GM19193 (cell line): ENCODE results near the gene WDTC1.
A peak's percentile ranks its signal among the peaks of the same experiment; 100 is the strongest.

ENCODE experiments used
- POLR2A ChIP-seq: IDR thresholded peaks from 4 replicates; pipeline ENCODE4 v1.6.1; 2011; ENCODE audit not compliant: insufficient read depth, insufficient read length; ENCODE audit errors: extremely low read depth

The WDTC1 gene

GRCh38 chr1:27341525-27342252 is 107.3 kb downstream of the WDTC1 start, which contains the start of gene SYTL1:
Gene SYTL1, plus strand, starts transcription at chr1:27342022. Its CDS starts 3,313 bp downstream, at chr1:27345335.
- TF ChIP-seq POLR2A, result peak; percentile 45

- TF ChIP-seq POLR2A, result no peak
Observed at GRCh38 chr1:27342391-27342777, 108.0 kb downstream of the WDTC1 start.

DNA sequence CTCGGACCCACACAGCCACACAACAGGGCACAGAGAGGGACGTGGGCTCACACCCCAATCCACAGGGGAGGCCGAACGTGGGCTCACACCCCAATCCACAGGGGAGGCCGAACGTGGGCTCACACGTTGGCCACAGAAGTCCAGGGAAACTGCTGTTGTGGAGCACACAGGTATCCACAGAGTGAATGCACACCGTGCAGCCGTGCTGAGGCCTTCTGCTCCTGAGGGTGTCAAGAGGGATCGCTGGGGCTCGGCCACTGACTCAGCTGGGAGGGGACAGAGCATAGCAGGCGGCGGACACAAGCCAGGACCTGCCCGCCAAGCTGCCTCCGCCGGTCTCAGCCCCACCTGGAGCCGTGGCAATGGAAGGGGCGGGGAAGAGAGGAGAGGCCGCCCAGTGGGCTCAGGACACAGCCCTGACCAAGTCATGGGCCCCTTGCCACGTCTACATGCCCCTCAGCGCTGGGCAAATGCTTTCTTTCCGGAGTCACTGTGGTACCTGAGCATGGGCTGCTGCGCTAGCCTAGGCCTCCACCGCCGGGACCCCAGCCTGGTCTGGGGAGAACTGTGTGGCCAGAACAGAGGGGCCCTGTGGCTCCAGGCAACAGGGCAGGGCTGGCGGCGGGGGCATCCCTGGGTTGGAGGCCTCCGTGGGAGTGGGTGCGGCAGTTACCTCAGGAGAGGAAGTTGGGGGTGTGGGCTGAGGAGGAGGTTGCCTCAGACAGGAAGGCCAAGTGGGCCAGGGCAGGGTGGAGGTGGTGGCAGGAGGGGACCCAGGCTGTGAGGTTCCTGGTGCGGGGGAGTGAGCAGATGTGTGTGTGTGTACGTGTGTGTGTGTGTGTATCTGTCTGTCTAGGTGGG is 108.6 kb downstream of the WDTC1 start:
- TF ChIP-seq POLR2A, result peak; percentile 46

GRCh38 chr1:27343639-27344025 is 109.2 kb downstream of the WDTC1 start:
- TF ChIP-seq POLR2A, result no peak

DNA sequence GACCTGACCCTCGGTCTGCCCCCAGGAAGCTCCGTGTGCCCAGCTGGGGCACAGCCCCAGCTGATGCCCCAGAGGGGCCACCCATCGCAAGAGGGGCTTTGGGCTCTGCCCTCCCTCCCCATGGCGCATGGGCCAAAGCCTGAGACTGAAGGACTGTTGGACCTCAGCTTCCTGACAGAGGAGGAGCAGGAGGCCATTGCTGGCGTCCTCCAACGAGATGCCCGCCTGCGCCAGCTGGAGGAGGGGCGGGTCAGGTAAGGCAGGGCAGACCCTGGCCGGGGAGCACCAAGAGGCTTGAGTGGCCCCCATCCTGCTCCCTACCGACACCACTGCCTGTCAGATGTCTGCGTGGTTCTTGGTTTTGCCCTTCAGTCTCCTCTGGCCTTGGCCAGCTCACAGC is 110.8 kb downstream of the WDTC1 start:
- TF ChIP-seq POLR2A, result no peak

DNA sequence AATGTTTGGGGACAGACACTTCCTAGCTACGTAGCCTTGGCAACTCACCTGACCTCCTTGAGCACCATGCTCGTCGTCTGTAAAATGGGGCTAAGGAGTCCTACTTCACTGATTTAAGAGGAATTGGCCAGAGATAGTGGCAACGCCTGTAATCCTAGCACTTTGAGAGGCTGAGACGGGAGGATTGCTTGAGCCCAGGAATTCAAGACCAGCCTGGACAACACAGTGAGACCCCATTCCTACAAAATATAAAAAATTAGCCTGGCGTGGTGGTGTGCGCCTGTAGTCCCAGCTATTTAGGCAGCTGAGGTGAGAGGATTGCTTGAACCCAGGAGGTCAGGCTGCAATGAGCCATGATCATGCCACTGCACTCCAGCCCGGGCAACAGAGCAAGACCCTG is 111.9 kb downstream of the WDTC1 start:
- TF ChIP-seq POLR2A, result no peak

- TF ChIP-seq POLR2A, result no peak
Observed at GRCh38 chr1:27346991-27347624, 112.7 kb downstream of the WDTC1 start.

DNA sequence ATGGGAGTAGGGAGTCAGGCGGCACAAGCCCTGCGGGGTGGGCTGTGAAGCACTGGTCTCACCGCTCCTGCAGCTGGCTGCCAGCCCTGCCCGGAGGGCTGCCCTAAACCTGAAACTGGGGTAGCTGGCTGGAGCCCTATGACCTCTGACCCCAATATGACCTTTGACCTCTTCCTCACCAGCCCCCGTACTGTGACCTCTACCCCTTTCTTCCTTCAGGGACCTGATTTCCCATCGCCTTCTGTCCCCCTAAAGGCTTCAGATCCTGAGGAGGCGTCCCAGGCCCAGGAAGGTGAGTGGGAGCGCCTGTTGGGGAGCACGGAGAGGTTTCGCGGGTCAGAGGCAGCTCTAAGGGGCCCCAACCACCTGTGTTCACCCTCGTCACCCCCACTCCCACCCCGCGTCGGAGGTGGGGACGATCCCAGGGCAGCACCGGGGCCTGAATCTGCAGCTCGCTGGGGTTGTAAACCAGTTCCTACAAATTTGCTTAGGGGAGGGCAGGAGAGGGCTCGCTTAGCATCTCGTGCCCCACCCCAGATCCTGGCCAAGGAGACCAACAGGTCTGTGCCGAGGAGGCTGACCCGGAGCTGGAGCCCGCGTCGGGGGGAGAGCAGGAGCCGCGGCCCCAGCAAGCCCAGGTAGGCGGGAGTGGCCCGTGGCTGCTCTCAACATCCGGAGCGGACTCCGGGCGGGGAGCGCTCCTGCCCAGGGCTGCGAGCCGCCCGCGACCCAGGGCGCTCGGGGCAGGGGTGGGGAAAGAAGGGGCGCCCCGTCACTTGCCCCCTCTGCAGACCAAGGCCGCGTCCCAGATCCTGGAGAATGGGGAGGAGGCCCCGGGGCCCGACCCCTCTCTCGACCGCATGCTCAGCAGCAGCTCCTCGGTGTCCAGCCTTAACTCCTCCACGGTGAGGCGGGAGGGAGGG is 114.7 kb downstream of the WDTC1 start:
- TF ChIP-seq POLR2A, result no peak

DNA sequence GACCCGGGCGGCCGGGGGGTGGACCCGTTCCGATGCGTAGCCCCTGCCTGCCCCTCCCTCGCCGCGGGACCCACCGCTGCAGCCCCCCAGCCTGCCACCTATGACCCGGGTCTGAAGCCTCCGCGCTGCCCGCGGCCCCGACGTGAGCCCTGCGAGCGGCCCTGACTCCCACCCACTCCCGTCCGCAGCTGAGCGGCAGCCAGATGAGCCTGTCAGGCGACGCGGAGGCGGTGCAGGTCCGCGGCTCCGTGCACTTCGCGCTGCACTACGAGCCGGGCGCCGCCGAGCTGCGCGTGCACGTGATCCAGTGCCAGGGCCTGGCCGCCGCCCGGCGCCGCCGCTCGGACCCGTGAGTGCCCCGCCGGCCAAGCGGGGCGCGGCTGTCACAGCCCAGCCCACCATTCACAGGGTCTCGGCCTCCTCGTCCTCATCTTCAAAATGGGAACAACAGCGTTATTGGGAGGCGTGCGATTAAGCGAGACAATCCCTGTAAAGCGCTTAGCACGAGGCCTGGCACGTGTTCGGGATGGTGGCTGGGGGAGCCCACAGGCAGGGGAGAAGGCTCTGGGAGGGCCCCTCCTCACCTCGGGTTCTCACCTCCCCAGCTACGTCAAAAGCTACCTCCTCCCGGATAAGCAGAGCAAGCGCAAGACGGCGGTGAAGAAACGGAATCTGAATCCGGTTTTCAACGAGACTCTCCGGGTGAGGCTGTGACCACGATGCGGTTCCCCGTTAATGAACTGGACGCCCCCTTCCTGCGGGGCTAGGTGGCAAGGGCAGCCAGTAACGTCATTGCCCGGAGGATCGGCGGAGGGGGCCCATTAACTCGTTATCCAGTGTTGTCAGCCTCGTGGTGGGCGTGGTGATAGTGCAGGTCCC is 115.6 kb downstream of the WDTC1 start:
- no peak for TF ChIP-seq POLR2A

DNA sequence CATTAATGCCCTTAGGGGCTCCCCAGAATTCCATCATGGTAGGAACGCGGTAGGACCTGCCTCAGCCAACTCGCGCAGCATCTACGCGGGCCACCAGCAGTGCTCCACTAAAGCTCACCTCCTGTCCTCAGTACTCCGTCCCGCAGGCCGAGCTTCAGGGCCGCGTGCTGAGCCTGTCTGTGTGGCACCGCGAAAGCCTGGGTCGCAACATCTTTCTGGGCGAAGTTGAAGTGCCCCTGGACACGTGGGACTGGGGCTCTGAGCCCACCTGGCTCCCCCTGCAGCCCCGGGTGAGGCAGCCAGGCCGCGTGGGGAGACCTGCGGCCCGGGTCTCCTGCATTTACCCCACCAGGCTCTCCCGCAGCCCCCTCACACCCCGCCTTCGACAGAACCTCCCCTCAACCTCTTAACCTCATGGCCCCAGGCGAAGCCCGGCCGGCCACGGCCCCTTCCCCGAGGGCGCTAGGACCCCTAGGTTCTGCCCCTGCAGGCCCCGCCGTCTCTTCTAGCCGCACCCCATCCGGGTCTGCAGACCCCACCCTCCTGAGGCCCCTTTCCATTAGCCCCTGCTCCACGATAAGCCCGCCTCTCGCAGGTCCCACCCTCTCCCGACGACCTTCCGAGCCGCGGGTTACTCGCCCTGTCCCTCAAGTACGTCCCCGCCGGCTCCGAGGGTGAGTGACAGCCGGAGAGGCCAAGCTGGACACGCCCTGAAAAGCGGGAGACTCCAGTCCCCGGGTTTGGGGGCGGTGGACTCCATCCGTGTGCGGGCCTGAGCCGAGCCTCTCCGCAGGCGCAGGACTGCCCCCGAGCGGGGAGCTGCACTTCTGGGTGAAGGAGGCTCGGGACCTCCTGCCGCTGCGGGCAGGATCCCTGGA is 116.5 kb downstream of the WDTC1 start:
- no peak for TF ChIP-seq POLR2A

GRCh38 chr1:27351541-27352107 is 117.2 kb downstream of the WDTC1 start:
- TF ChIP-seq POLR2A, result no peak

GRCh38 chr1:27353166-27353565 is 118.7 kb downstream of the WDTC1 start:
- TF ChIP-seq POLR2A, result no peak

DNA sequence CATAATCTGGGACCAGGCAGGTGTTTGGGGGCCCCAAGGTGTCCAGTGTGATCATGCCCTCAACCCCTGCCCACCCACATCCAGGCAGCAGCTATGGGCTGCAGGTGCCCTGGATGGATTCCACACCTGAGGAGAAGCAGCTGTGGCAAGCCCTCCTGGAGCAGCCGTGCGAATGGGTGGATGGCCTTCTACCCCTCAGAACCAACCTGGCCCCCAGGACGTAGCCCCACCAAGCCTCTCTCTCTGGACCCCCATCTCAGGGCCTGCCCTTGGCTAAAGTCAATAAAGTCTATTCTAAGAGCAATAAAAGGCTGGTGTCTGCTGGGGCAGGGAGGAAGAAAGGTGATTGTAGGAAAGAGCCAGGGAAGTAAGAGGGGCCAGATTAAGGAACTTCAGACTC is 119.2 kb downstream of the WDTC1 start:
- no peak for TF ChIP-seq POLR2A

DNA sequence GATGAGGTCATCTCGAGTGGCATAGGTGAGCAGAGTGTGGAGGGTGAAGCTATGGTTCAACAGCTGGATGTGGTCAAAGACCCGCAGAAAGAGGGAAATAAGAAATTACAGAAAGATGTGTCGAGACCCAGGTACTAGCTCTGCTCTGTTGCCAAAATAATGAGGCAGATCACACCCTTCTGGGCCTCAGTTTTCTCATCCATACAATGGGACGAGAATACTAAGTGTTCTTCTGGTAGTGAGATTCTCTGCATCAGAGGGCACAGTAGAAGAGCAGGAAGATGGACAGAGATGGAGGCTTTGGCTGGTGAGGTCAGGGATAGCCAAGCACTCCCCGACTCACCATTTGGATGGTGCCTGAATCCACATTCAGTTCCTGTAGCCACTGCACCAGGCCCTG is 121.3 kb downstream of the WDTC1 start:
- no peak for TF ChIP-seq POLR2A
